Tibial nerve (tissue), 4 donors: ENCODE results near the gene FAM9C. TPM values are rescaled to one million over a fixed set of nuclear protein-coding genes. Genes with fewer than 3 reads are reported as not detected.
"Not testable (repeated sequence)": the region's sequence is repeated elsewhere in the genome, so short reads cannot be mapped to it uniquely, and the experiment has no call there.

Experiments used
- DNase-seq, 2 donors: peaks; one replicate each; pipeline ENCODE4 v3.0.0-alpha.2; 2019; ENCODE audit warnings: low spot score in 2 of 2
- H3K27ac ChIP-seq, 4 donors: fragments of 200-600 bp; sonication (generic) in 3 of 4; one replicate each; pipeline ENCODE4 v1.5.1; 2017 to 2019; ENCODE audit warnings: mild to moderate bottlenecking in 1 of 4
- H3K27me3 ChIP-seq, 2 donors: fragments of 200-600 bp; sonication (generic) in 1 of 2; one replicate each; pipeline versions ENCODE4 v1.5.1 to v1.6.0; 2017 to 2019
- H3K36me3 ChIP-seq, 3 donors: fragments of 200-600 bp; sonication (generic); one replicate each; pipeline ENCODE4 v1.5.1; 2018 to 2019
- H3K4me1 ChIP-seq, 4 donors: fragments of 200-600 bp; sonication (generic) in 3 of 4; one replicate each; pipeline ENCODE4 v1.5.1; 2017 to 2019
- H3K4me3 ChIP-seq, 4 donors: fragments of 200-600 bp; sonication (generic) in 3 of 4; one replicate each; pipeline ENCODE4 v1.5.1; 2017 to 2019; ENCODE audit warnings: mild to moderate bottlenecking in 1 of 4, moderate library complexity in 1 of 4
- H3K9me3 ChIP-seq, 4 donors: fragments of 200-600 bp; sonication (generic) in 3 of 4; one replicate each; pipeline ENCODE4 v1.5.1; 2017 to 2019
- CTCF ChIP-seq, 5 experiments: fragments of 200-600 bp in 3 of 5; fragments of 450-650 bp in 2 of 5; sonication (generic) in 3 of 5; IDR thresholded peaks; one replicate each; pipeline ENCODE4 v1.5.1; 2016 to 2019; ENCODE audit warnings: antibody characterized with exemption in 5 of 5, mild to moderate bottlenecking in 3 of 5, moderate library complexity in 2 of 5
- EP300 ChIP-seq, 2 donors: sonication (generic); formaldehyde crosslinking; IDR thresholded peaks; one replicate each; pipeline ENCODE4 v1.6.1; 2017; ENCODE audit warnings: antibody characterized with exemption in 2 of 2, mild to moderate bottlenecking in 1 of 2
- POLR2A ChIP-seq, 2 donors: fragments of 450-650 bp; IDR thresholded peaks; one replicate each; pipeline ENCODE4 v1.6.1; 2017; ENCODE audit warnings: antibody characterized with exemption in 2 of 2, mild to moderate bottlenecking in 2 of 2, moderate library complexity in 2 of 2
- WGBS, 2 donors: methylation state at CpG; one replicate each; pipeline ENCODE4 v1.1.5; 2018; 5-methylcytosine and 5-hydroxymethylcytosine counted together
- total RNA-seq, 4 donors: library from RNA; depleted of rRNA; stranded (reverse); fragments of >200 nt; gene quantifications; one replicate each; pipeline ENCODE4 v1.1.0, GENCODE V29; 2016

FAM9C gene
- total RNA-seq, 4 donors from 2014 or later, result not detected

DNA sequence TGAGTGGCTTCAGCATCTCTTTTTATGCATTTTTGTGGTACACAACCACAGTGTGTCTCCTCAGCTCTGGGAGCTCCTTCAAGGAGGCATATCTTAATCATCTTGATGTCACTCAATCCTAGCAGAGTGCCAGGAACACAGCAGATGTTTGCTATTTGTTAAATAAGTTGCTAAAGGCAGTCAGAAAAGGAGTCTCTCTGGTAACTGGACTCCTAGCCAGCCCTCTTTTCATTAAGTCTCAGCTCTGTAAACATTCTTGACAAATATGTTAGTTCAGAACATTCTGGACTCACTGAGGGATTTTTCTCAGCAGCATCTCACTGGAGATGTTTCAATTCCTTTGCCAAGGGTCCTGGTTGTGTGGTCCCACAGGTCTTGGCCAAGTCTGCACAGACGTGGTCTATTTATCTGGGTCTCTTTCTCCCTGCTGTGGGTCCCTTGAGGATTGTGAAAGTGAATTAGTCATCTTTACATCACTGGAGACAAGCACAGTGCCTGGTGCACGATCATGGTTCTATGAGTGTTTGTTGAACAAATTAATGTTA lies 20.3 kb upstream of the FAM9C start:
- peak in 1 of 2 donors; percentile 45 for DNase-seq
- Histone ChIP-seq H3K27ac (peak overlapping the region in 2 of 4 donors; percentile 41 to 58), H3K4me3 (no peak overlapping the region), H3K4me1 (no peaks in the 10 kb centered on the region), H3K27me3 (no peaks in the 10 kb centered on the region), H3K36me3 (no peaks in the 10 kb centered on the region), H3K9me3 (peaks cover 0 to 8% (median 2%) of the 10 kb centered on the region in 4 donors)
- WGBS, 2 donors, result 57 to 60% methylated on average over 2 of the region's 2 CpGs
- TF ChIP-seq POLR2A (IDR thresholded peaks at IDR 0.05) (no peak), EP300 (IDR thresholded peaks at IDR 0.05) (peak in 1 of 2 donors; percentile 78), CTCF (IDR thresholded peaks at IDR 0.05) (no peak)

DNA sequence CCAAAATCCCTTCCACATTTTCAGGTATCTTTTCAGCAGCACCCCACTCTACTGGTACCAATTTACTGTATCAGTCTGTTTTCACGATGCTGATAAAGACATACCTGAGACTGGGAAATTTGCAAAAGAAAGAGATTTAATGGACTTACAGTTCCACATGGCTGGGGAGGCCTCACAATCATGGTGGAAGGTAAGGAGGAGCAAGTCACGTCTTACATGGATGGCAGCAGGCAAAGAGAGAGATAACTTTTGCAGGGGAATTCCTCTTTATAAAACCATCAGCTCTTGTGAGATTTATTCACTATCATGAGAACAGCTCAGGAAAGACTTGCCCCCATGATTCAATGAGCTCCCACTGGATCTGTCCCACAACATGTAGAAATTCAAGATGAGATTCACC lies 18.7 kb upstream of the FAM9C start:
- not testable (repeated sequence) for H3K4me3 ChIP-seq, DNase-seq, H3K27me3 ChIP-seq, H3K36me3 ChIP-seq, H3K27ac ChIP-seq, H3K9me3 ChIP-seq, H3K4me1 ChIP-seq
- WGBS, 2 donors, result 89 to 100% methylated on average over 2 of the region's 2 CpGs

GRCh38 chrX:13062331-13062730 lies 17.9 kb upstream of the FAM9C start:
- H3K4me3 ChIP-seq, H3K4me1 ChIP-seq, H3K27me3 ChIP-seq, H3K9me3 ChIP-seq, H3K36me3 ChIP-seq, DNase-seq, H3K27ac ChIP-seq: not testable (repeated sequence)

GRCh38 chrX:13061215-13061708 lies 16.8 kb upstream of the FAM9C start:
- H3K4me3 ChIP-seq, H3K9me3 ChIP-seq, H3K4me1 ChIP-seq, H3K27me3 ChIP-seq, H3K36me3 ChIP-seq, DNase-seq, H3K27ac ChIP-seq: not testable (repeated sequence)
- 90 to 99% methylated on average over 4 of the region's 4 CpGs for WGBS, 2 donors

- no peak overlapping the region for H3K27ac ChIP-seq
- WGBS, 2 donors, result 73 to 80% methylated on average over 3 of the region's 3 CpGs
- H3K4me1 ChIP-seq, result no peaks in the 10 kb centered on the region
- H3K27me3 ChIP-seq, result no peaks in the 10 kb centered on the region
- DNase-seq, result no peak
- no peaks in the 10 kb centered on the region for H3K9me3 ChIP-seq
- H3K36me3 ChIP-seq, result no peaks in the 10 kb centered on the region
- TF ChIP-seq POLR2A (IDR thresholded peaks at IDR 0.05) (no peak), EP300 (IDR thresholded peaks at IDR 0.05) (no peak), CTCF (IDR thresholded peaks at IDR 0.05) (no peak)
- H3K4me3 ChIP-seq, result no peak overlapping the region
Measured at GRCh38 chrX:13059637-13060499, 15.4 kb upstream of the FAM9C start.

DNA sequence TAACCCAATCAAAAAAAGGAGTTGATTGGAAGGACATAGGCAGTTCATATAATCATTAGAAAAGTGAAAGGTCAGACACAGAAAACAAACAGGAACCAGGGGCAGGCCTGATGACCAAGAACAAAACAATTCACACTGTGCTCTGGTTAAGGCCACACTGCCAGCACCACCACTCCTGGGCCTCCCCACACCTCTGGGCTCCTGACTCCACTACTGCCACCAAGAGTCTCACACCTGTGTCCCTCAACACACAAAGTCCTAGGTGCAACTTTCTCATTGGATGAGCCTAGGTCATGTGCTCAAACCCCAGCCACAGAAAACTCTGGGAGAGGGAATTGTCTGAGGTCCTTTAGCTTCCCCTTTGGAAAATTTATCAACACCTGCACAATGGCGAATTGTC lies 11.1 kb upstream of the FAM9C start:
- no peak for DNase-seq
- no peaks in the 10 kb centered on the region for H3K27me3 ChIP-seq

More for the DNA sequence above, 11.1 kb upstream of the FAM9C start:
- H3K27ac ChIP-seq, result no peak overlapping the region
- no peak overlapping the region for H3K4me3 ChIP-seq
- 83 to 100% methylated on average over 1 of the region's 1 CpG for WGBS, 2 donors
- H3K36me3 ChIP-seq, result no peaks in the 10 kb centered on the region
- H3K4me1 ChIP-seq, result no peaks in the 10 kb centered on the region
- H3K9me3 ChIP-seq, result no peaks in the 10 kb centered on the region
- TF ChIP-seq POLR2A (IDR thresholded peaks at IDR 0.05), result no peak
- no peak for TF ChIP-seq CTCF (IDR thresholded peaks at IDR 0.05)
- TF ChIP-seq EP300 (IDR thresholded peaks at IDR 0.05), result no peak
